ENCODE measurements around the gene GPAM.
A peak's percentile ranks its signal among the peaks of the same experiment; 100 is the strongest.
"Not testable (repeated sequence)": the region's sequence is repeated elsewhere in the genome, so short reads cannot be mapped to it uniquely, and the experiment has no call there.

The GPAM gene

DNA sequence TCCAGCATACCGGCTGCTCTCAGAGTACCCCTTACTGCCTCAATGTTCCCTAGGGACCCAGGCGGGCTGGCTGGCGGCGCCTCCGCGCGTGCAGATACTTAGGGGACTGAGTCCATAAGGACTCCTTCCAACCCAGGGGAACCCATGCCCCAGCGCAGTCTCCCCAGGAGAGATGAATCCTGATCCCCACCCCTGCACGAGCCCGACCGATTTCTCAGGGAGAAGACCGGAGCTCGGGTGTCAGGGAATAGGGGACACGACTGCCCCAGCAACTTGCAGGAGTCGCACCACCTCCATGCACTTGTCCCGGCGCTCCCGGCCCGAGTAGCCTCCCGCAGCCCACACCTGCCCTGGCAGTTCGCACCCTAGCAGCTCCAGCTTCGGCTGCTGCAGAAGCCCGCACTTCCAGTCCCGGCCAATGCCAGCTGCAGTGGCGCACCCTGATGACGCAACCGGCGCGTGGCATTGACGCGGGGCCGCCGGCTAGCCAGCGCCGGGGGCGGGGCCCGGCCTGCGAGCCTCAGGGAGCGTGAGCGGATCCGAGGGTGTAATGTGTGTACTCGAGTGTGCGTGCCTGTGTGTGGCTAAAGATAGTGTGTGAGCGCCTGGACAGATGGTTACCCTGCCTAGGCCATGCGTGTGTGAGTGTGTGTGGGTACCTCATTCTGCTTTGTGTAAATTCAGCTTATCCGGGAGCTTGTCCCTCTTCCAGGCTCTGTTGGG, at the start of gene GPAM:
Gene GPAM (minus strand): TSS at position 437 of the 723 bp plus-strand sequence. CDS start 1,981 bp downstream, outside the sequence.
- DNase-seq (ENCODE audit: low read depth): peak; percentile 95
- no peak for TF ChIP-seq CTCF (IDR thresholded peaks at IDR 0.05; ENCODE audit: insufficient read depth, low read depth, low read length, missing control alignments)
- H3K4me3 ChIP-seq (ENCODE audit: low read depth, low read length): peak within 1 kb of the TSS; percentile 74

- no peak for DNase-seq (ENCODE audit: low read depth)
- H3K4me3 ChIP-seq (ENCODE audit: low read depth, low read length): no peak overlapping the region
- no peak for TF ChIP-seq CTCF (IDR thresholded peaks at IDR 0.05; ENCODE audit: insufficient read depth, low read depth, low read length, missing control alignments)
Measured at GRCh38 chr10:112232670-112233069, 49.1 kb upstream of the GPAM start.

- no peak for TF ChIP-seq CTCF (IDR thresholded peaks at IDR 0.05; ENCODE audit: insufficient read depth, low read depth, low read length, missing control alignments)
- no peak for DNase-seq (ENCODE audit: low read depth)
- H3K4me3 ChIP-seq (ENCODE audit: low read depth, low read length): no peak overlapping the region
Measured at GRCh38 chr10:112231602-112232400, 48.2 kb upstream of the GPAM start.

- no peak for DNase-seq (ENCODE audit: low read depth)
- no peak overlapping the region for H3K4me3 ChIP-seq (ENCODE audit: low read depth, low read length)
- TF ChIP-seq CTCF (IDR thresholded peaks at IDR 0.05; ENCODE audit: insufficient read depth, low read depth, low read length, missing control alignments): no peak
Measured at GRCh38 chr10:112230325-112230988, 46.9 kb upstream of the GPAM start.

DNA sequence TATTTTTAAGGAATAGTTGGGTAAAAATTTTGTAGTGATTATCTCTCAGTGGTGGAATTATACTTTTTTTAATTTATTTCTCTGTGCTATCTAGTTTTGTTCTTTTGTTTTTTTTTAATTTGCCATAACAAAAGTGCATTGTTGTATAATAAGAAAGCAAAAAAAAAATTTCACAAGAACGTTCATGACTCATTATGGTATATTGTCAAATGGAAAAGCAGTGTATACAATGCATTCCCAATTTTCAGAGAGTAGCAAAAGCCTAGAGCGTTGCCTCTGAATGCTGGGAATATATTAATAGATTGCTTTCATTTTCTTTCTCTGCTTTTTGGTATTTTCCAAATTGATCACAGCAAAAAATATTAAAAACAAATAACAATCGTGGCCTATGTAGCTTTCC, 46.3 kb upstream of the GPAM start:
- no peak for DNase-seq (ENCODE audit: low read depth)
- H3K4me3 ChIP-seq (ENCODE audit: low read depth, low read length): no peak overlapping the region
- no peak for TF ChIP-seq CTCF (IDR thresholded peaks at IDR 0.05; ENCODE audit: insufficient read depth, low read depth, low read length, missing control alignments)

DNA sequence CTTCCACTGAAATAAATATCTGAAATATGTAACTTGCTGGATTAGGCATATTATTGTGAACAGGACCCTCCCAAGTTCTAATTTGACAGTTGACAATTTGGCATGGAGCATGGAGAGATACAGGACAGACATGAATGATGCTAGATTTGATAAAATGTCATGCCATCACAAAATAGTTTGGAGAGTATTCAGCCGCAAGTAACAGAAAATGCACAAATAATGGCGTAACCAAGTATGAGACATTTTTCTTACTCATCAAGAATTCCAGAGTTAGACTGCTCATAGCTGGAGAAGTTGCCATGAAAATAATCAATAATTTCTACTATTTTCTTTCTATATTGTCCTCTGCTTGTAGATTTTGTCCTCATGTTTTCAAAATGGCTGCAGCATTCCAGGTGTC, 45.5 kb upstream of the GPAM start:
- H3K4me3 ChIP-seq (ENCODE audit: low read depth, low read length): no peak overlapping the region
- DNase-seq (ENCODE audit: low read depth): no peak

GRCh38 chr10:112228366-112229088, 45.0 kb upstream of the GPAM start:
- not testable (repeated sequence) for H3K4me3 ChIP-seq (ENCODE audit: low read depth, low read length); DNase-seq (ENCODE audit: low read depth)

More for the DNA sequence above, 45.5 kb upstream of the GPAM start:
- TF ChIP-seq CTCF (IDR thresholded peaks at IDR 0.05; ENCODE audit: insufficient read depth, low read depth, low read length, missing control alignments): no peak

Data from GM12865 (cell line).